HG02885 (cell line): ENCODE data around the gene AVL9.

ENCODE experiments used
- ATAC-seq: cut with Tn5 transposase; IDR thresholded peaks from one replicate; pipeline ENCODE4 v1.9.1; 2021; ENCODE audit warnings: mild to moderate bottlenecking; ENCODE audit not compliant: unreplicated experiment, poor library complexity

Gene AVL9

DNA sequence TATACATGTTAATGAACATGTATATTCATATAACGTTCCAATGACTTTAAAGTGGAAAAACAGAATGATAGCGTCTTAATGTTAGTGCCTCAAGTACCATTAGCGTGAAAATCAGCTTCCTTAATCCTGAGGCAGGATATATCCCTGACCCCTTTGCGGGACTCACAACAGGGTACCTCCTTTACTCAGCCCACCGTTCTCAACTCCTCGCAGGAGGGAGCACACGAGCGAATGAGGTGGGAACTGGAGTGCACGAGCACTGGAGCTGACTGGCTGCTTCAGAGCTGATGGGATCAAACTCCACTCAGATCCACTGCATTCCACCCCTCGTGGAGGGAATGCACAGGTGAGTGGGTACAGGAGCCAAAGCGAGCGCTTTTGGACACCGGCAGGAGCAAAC is 36.1 kb downstream of the AVL9 start:
- no peak for ATAC-seq

DNA sequence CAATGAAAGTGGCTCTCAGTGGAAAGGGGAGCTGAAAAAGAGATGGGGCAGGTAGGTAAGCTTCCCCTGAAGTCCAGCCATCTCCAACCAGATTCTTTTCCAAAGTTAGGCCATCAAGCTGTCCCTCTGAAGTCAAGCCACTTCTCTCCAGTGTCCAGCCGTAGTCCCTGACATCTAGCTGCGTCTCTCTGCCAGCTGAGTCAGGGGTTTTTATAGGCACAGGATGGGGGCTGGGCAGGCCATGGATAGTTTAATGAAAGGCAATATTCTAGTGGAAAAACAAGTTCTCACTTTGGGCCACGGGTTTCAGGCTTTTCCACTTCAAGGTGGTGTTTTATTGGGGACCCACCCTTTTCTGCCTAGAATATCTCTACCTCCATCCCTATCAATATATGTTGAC is 36.8 kb downstream of the AVL9 start:
- ATAC-seq = no peak

DNA sequence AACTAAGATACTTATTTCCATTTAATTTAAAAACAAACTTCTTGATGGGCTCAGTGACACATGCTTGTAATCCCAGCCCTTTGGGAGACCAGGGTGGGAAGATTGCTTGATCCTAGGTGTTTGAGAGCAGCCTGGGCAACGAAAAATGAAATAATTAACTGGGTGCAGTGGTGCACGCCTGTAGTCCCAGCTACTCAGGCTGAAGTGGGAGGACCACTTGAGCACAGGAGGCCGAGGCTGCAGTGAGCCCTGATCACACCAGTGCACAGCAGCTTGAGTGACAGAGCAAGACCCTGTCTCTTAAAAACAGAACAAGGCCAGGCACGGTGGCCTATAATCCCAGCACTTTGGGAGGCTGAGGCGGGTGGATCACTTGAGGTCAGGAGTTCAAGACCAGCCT is 37.4 kb downstream of the AVL9 start:
- no peak for ATAC-seq

- no peak for ATAC-seq
Observed at GRCh38 chr7:32533276-32534029, 38.2 kb downstream of the AVL9 start.

DNA sequence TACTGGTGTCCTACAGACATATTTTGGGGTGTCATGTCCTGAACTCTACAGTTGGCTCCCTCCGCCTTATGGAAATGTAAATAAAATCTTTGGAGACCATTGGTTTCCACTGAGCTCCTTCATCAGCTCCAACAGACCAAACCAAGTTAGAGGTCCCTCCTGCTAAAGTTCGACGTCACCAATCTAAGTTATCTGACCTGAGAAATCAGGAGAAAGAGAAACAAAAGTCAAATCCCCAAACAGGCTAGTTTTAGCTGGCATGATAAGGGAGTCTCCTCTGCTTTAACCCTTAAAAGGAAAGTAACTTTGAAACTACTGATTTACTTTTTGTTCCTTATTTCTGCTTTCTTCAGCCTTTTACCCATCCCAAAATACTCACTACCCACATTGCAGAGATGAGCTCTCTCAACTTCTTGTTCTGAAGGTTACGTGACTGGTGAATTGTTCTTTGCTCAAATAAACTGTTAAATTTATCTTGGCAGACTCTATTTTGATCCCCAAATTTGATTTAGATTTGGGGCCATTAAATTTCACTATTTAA is 39.9 kb downstream of the AVL9 start:
- peak; percentile 59 for ATAC-seq

DNA sequence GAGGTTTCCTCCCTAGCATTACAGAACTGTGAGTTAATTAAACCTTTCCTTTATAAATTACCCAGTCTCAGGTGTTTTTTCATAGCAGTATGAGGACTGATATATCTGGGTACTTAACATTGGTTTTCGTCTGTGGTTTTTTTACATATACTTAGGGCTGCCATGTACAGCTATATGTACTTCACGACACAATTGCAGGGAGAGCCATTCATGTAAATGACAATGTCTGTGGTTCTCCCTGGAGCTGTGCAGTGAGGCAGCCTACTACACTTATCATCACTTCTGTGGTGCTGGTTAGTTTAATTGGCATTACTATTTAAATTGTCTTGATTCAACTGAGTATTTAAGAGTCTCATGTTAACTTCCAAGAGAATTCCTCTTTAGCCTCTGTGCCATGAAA is 40.7 kb downstream of the AVL9 start:
- no peak for ATAC-seq

DNA sequence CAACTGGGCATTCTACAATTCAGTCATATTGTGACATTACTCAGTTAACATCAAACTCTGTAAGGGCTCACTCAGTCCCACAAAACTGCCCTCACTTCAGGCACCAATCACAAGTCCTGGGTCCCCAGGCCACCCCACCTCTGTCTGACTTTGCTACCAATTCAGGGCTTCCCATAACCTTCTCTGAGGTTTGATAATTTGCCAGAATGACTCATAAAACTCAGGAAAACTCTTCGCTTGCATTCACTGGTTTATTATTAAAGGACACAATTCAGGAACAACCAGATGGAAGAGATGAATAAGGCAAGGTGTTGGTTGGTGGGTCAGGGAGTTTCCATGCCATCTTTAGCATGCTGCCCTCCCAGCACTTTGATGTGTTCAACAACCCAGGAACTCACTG is 41.3 kb downstream of the AVL9 start:
- ATAC-seq = no peak

GRCh38 chr7:32537760-32538159 is 42.5 kb downstream of the AVL9 start:
- no peak for ATAC-seq

GRCh38 chr7:32539366-32539765 is 44.1 kb downstream of the AVL9 start:
- ATAC-seq = no peak

GRCh38 chr7:32539919-32540531 is 44.7 kb downstream of the AVL9 start:
- no peak for ATAC-seq

DNA sequence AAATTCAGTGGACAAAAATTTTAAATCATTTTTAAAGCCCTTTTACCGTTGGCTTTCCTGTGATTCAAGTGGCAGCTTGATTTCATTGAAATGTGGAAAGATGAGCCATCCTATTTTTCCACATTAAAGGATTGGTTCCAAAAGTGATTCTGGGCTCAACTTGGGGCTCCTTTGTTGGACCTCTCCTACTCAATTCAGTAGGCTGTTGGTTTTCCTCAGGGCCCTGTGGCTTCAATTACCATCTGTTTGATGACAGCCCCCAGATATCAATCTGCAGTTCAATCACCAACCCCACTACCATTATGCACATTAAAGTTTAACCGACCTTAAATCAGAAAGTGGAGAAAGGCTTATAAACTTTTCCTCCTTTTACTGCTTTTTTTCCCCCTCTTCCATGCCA is 47.3 kb downstream of the AVL9 start:
- no peak for ATAC-seq

GRCh38 chr7:32559480-32559879 is 64.2 kb downstream of the AVL9 start:
- ATAC-seq = no peak

GRCh38 chr7:32560075-32560474 is 64.8 kb downstream of the AVL9 start:
- no peak for ATAC-seq

DNA sequence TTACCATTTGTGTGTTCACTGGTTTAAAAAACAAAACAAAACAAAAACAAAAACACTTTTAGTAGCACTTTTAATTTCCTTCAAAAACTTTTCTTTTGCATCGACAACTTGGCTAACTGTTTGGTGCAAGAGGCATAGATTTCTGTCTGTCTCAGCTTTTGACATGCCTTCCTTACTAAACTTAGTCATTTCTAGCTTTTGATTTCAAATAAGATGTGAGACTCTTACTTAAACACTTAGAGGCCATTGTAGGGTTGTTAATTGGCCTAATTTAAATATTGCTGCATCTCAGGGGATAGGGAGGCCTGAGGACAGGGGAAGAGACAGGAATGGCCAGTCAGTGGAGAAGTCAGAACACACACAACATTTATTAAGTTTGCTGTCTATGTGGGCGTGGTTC is 66.3 kb downstream of the AVL9 start:
- no peak for ATAC-seq

GRCh38 chr7:32564542-32564941 is 69.3 kb downstream of the AVL9 start:
- no peak for ATAC-seq

- ATAC-seq = no peak
Observed at GRCh38 chr7:32569388-32570289, 74.3 kb downstream of the AVL9 start.

GRCh38 chr7:32573110-32573687 is 77.9 kb downstream of the AVL9 start:
- no peak for ATAC-seq

GRCh38 chr7:32574626-32575025 is 79.3 kb downstream of the AVL9 start:
- ATAC-seq = no peak

GRCh38 chr7:32577421-32577820 is 82.1 kb downstream of the AVL9 start:
- no peak for ATAC-seq

GRCh38 chr7:32579776-32580175 is 84.5 kb downstream of the AVL9 start:
- no peak for ATAC-seq

DNA sequence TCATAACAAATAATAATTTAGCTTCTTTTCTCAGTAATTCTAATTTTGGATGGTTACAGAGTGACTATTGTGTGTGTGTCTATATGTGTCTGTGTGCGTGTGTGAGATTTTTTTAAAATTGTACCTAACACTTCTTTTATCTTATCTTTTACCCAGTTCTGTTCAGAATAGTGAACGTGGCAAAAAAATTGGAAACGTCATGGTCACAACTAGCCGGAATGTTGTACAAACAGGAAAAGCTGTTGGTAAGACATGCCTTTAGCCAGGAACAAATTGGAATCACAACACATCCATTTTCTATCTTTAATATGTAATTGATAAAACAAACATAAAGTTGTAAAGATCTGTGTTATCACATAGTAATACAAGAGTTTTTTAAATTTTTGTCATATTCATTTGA is 85.4 kb downstream of the AVL9 start:
- no peak for ATAC-seq
